GM18498 (cell line): ENCODE measurements around the gene BUB1.
A peak's percentile ranks its signal among the peaks of the same experiment; 100 is the strongest.
"Not testable (repeated sequence)": the region's sequence is repeated elsewhere in the genome, so short reads cannot be mapped to it uniquely, and the experiment has no call there.

Experiments used
- ATAC-seq: cut with Tn5 transposase; IDR thresholded peaks from one replicate; pipeline ENCODE4 v1.9.1; 2021; ENCODE audit warnings: mild to moderate bottlenecking, moderate library complexity; ENCODE audit not compliant: unreplicated experiment

BUB1 gene

GRCh38 chr2:110677530-110678456, at the start of gene BUB1:
Gene BUB1 (minus strand): TSS chr2:110678063. CDS start chr2:110677995, 68 bp downstream.
- ATAC-seq, result peak; percentile 76

- ATAC-seq, result no peak
Observed at GRCh38 chr2:110726285-110726684, 48.4 kb upstream of the BUB1 start.

- ATAC-seq, result no peak
Observed at GRCh38 chr2:110725859-110726258, 48.0 kb upstream of the BUB1 start.

GRCh38 chr2:110725370-110725769, 47.5 kb upstream of the BUB1 start:
- ATAC-seq, result no peak

- no peak for ATAC-seq
Observed at GRCh38 chr2:110724820-110725219, 47.0 kb upstream of the BUB1 start.

GRCh38 chr2:110720547-110720946, 42.7 kb upstream of the BUB1 start:
- ATAC-seq, result no peak

- no peak for ATAC-seq
Observed at GRCh38 chr2:110718990-110719389, 41.1 kb upstream of the BUB1 start.

- ATAC-seq, result no peak
Observed at GRCh38 chr2:110718382-110718781, 40.5 kb upstream of the BUB1 start.

GRCh38 chr2:110717734-110718133, 39.9 kb upstream of the BUB1 start:
- no peak for ATAC-seq

- no peak for ATAC-seq
Observed at GRCh38 chr2:110716959-110717645, 39.2 kb upstream of the BUB1 start.

GRCh38 chr2:110714452-110715224, 36.8 kb upstream of the BUB1 start:
- no peak for ATAC-seq

GRCh38 chr2:110713513-110714362, 35.9 kb upstream of the BUB1 start:
- ATAC-seq, result no peak

GRCh38 chr2:110712737-110713136, 34.9 kb upstream of the BUB1 start:
- no peak for ATAC-seq

GRCh38 chr2:110708455-110708854, 30.6 kb upstream of the BUB1 start:
- ATAC-seq, result no peak

- no peak for ATAC-seq
Observed at GRCh38 chr2:110707386-110707965, 29.6 kb upstream of the BUB1 start.

- ATAC-seq, result no peak
Observed at GRCh38 chr2:110702514-110703380, 24.9 kb upstream of the BUB1 start.

GRCh38 chr2:110698253-110698652, 20.4 kb upstream of the BUB1 start:
- ATAC-seq, result not testable (repeated sequence)

- not testable (repeated sequence) for ATAC-seq
Observed at GRCh38 chr2:110695146-110695898, 17.5 kb upstream of the BUB1 start.
